Liver (tissue), 9 donors: ENCODE results near the gene ZFYVE28. TPM values are rescaled to one million over a fixed set of nuclear protein-coding genes. Genes with fewer than 3 reads are reported as not detected.

Source experiments
- DNase-seq: peaks from one replicate; pipeline ENCODE4 v3.0.0-alpha.2; 2017; ENCODE audit warnings: low spot score
- H3K27ac ChIP-seq, 2 donors: one replicate each; pipeline ENCODE4 v1.7.0; 2013; ENCODE audit warnings: inconsistent platforms in 2 of 2, low read length in 2 of 2, control low read depth in 1 of 2, low read depth in 1 of 2, mild to moderate bottlenecking in 1 of 2
- H3K27me3 ChIP-seq, 4 donors: one replicate each; pipeline versions ENCODE4 v1.6.1 to v1.7.0; 2013; ENCODE audit warnings: low read length in 3 of 4, inconsistent platforms in 1 of 4, mild to moderate bottlenecking in 1 of 4, moderate library complexity in 1 of 4; ENCODE audit not compliant: control insufficient read depth in 4 of 4, insufficient read depth in 4 of 4
- H3K36me3 ChIP-seq, 4 donors: one replicate each; pipeline versions ENCODE4 v1.6.1 to v1.7.0; 2013; ENCODE audit warnings: low read length in 3 of 4, mild to moderate bottlenecking in 3 of 4, low read depth in 1 of 4, moderate library complexity in 1 of 4; ENCODE audit not compliant: control insufficient read depth in 4 of 4, insufficient read depth in 3 of 4
- H3K4me1 ChIP-seq, 4 donors: one replicate each; pipeline versions ENCODE4 v1.6.1 to v1.7.0; 2013; ENCODE audit warnings: low read length in 3 of 4, mild to moderate bottlenecking in 3 of 4, moderate library complexity in 1 of 4; ENCODE audit not compliant: control insufficient read depth in 4 of 4, insufficient read depth in 4 of 4
- H3K4me3 ChIP-seq, 3 donors: one replicate each; pipeline versions ENCODE4 v1.6.1 to v1.7.0; 2013; ENCODE audit warnings: low read length in 3 of 3, control low read depth in 1 of 3, low read depth in 1 of 3, mild to moderate bottlenecking in 1 of 3
- H3K9ac ChIP-seq, 2 donors: one replicate each; pipeline ENCODE4 v1.7.0; 2013; ENCODE audit warnings: low read length in 2 of 2, mild to moderate bottlenecking in 2 of 2, moderate library complexity in 2 of 2, control low read depth in 1 of 2, low read depth in 1 of 2
- H3K9me3 ChIP-seq, 4 donors: one replicate each; pipeline versions ENCODE4 v1.6.1 to v1.7.0; 2013; ENCODE audit warnings: low read length in 3 of 4; ENCODE audit not compliant: control insufficient read depth in 4 of 4
- CTCF ChIP-seq: fragments of 150-350 bp; IDR thresholded peaks from 2 replicates; pipeline ENCODE4 v1.5.1; 2017; ENCODE audit warnings: improper control_type of control experiment, low read depth, low read length; ENCODE audit not compliant: missing input control
- EGR1 ChIP-seq, 2 donors: IDR thresholded peaks; 2 replicates each; pipeline ENCODE4 v1.6.1; 2016 to 2018; ENCODE audit warnings: antibody characterized with exemption in 2 of 2, low read depth in 2 of 2
- FOXA2 ChIP-seq: IDR thresholded peaks from 2 replicates; pipeline ENCODE4 v1.6.1; 2016; ENCODE audit warnings: antibody characterized with exemption
- GABPA ChIP-seq, 2 donors: IDR thresholded peaks in 1 of 2; conservative IDR thresholded peaks in 1 of 2; 2 replicates each; pipeline ENCODE4 v1.6.1; 2016; ENCODE audit warnings: antibody characterized with exemption in 2 of 2, mild to moderate bottlenecking in 1 of 2, moderate library complexity in 1 of 2
- HNF4A ChIP-seq, 2 donors: conservative IDR thresholded peaks; 2 replicates each; pipeline ENCODE4 v1.6.1; 2016; ENCODE audit warnings: antibody characterized with exemption in 2 of 2, mild to moderate bottlenecking in 2 of 2
- HNF4G ChIP-seq: IDR thresholded peaks from 2 replicates; pipeline ENCODE4 v1.6.1; 2016; ENCODE audit warnings: antibody characterized with exemption
- MAX ChIP-seq: IDR thresholded peaks from 2 replicates; pipeline ENCODE4 v1.6.1; 2016; ENCODE audit warnings: antibody characterized with exemption
- SP1 ChIP-seq: IDR thresholded peaks from 2 replicates; pipeline ENCODE4 v1.6.1; 2018; ENCODE audit warnings: antibody characterized with exemption, mild to moderate bottlenecking
- TAF1 ChIP-seq: conservative IDR thresholded peaks from 2 replicates; pipeline ENCODE4 v1.6.1; 2016; ENCODE audit warnings: antibody characterized with exemption, mild to moderate bottlenecking
- ZBTB33 ChIP-seq: IDR thresholded peaks from 2 replicates; pipeline ENCODE4 v1.6.1; 2016; ENCODE audit warnings: antibody characterized with exemption
- WGBS: extraction: QIAGEN DNeasy Blood & Tissue Kit; methylation state at CpG from one replicate; pipeline ENCODE4 v1.1.7; 2013; 5-methylcytosine and 5-hydroxymethylcytosine counted together
- polyA plus RNA-seq, 2 donors: library from polyadenylated mRNA; stranded (reverse) in 1 of 2; unstranded in 1 of 2; fragments of 200-250 nt in 1 of 2; fragments of >200 nt in 1 of 2; fragmentation: Nextera tagmentation in 1 of 2; extraction: Ambion mirVana in 1 of 2; gene quantifications; one replicate each; pipeline versions ENCODE4 v1.2.1 to v1.2.3, GENCODE V29; 2013 to 2015
- total RNA-seq, 2 donors: library from RNA; depleted of rRNA; stranded (reverse); fragments of >200 nt; gene quantifications; one replicate each; pipeline ENCODE4 v1.2.3, GENCODE V29; 2014
- donor health status: healthy.
- donor health status: healthy.
- donor health status: healthy.
- donor health status: healthy.
- donor health status: healthy.

Gene ZFYVE28
- total and polyA plus RNA-seq, 4 donors: 2.0 to 6.1 (median 2.7) TPM

- H3K27me3 ChIP-seq: no peaks in the 10 kb centered on the region
- no peak overlapping the region for H3K4me3 ChIP-seq
- no peak overlapping the region for H3K9ac ChIP-seq
- H3K27ac ChIP-seq: no peak overlapping the region
- H3K9me3 ChIP-seq: no peaks in the 10 kb centered on the region
- H3K36me3 ChIP-seq: peaks cover 0 to 1% (median 0%) of the 10 kb centered on the region in 4 donors
- WGBS: 91% methylated on average over 14 of the region's 14 CpGs
- H3K4me1 ChIP-seq: peaks cover 0 to 15% (median 6%) of the 10 kb centered on the region in 4 donors
- TF ChIP-seq MAX: no peak
- TF ChIP-seq HNF4A (conservative IDR thresholded peaks at IDR 0.05): no peak
- TF ChIP-seq FOXA2: no peak
- no peak for DNase-seq
These were observed 9.1 kb downstream of the ZFYVE28 start for GRCh38 chr4:2409381-2409783.

- Histone ChIP-seq H3K9ac (no peak overlapping the region), H3K36me3 (peaks cover 0 to 1% (median 0%) of the 10 kb centered on the region in 4 donors), H3K4me3 (no peak overlapping the region), H3K27me3 (no peaks in the 10 kb centered on the region), H3K9me3 (no peaks in the 10 kb centered on the region), H3K27ac (no peak overlapping the region), H3K4me1 (peaks cover 0 to 15% (median 5%) of the 10 kb centered on the region in 4 donors)
- TF ChIP-seq MAX (no peak), HNF4G (no peak), FOXA2 (no peak), SP1 (no peak), EGR1 (IDR thresholded peaks at IDR 0.05; ENCODE audit: low read depth in 2 of 2) (no peak), HNF4A (conservative IDR thresholded peaks at IDR 0.05) (no peak), TAF1 (no peak), CTCF (no peak), ZBTB33 (no peak)
- WGBS: 89% methylated on average over 10 of the region's 10 CpGs
- no peak for DNase-seq
These were observed 9.5 kb downstream of the ZFYVE28 start for GRCh38 chr4:2408976-2409375.

- H3K9me3 ChIP-seq: no peaks in the 10 kb centered on the region
- no peaks in the 10 kb centered on the region for H3K27me3 ChIP-seq
- no peak overlapping the region for H3K4me3 ChIP-seq
- no peak overlapping the region for H3K27ac ChIP-seq
- no peak for DNase-seq
- WGBS: 85% methylated on average over 15 of the region's 15 CpGs
- H3K9ac ChIP-seq: no peak overlapping the region
- H3K36me3 ChIP-seq: peaks cover 0 to 1% (median 0%) of the 10 kb centered on the region in 4 donors
- TF ChIP-seq GABPA (IDR thresholded peaks at IDR 0.05 in 1 of 2, conservative IDR thresholded peaks at IDR 0.05 in 1 of 2): no peak
- peaks cover 0 to 13% (median 4%) of the 10 kb centered on the region in 4 donors for H3K4me1 ChIP-seq
These were observed 10.0 kb downstream of the ZFYVE28 start for GRCh38 chr4:2408401-2408958.
